H9 (cell line): Measurements from ENCODE around the gene LRIG1. TPM values are rescaled to one million over a fixed set of nuclear protein-coding genes. Genes with fewer than 3 reads are reported as not detected.

Source experiments
- DNase-seq: peaks from one replicate; pipeline ENCODE4 v3.0.0-alpha.2; 2017
- H2AFZ ChIP-seq: one replicate; pipeline ENCODE4 v1.6.1; 2013; ENCODE audit warnings: mild to moderate bottlenecking, low read length, control low read depth, moderate library complexity
- H2AK5ac ChIP-seq: 2 replicates; pipeline ENCODE4 v1.6.1; 2013; ENCODE audit warnings: low read length, control low read depth, mixed read lengths; ENCODE audit not compliant: insufficient read length
- H2BK120ac ChIP-seq: one replicate; pipeline ENCODE4 v1.6.1; 2013; ENCODE audit warnings: low read depth, mild to moderate bottlenecking, low read length, control low read depth, inconsistent platforms; ENCODE audit not compliant: poor library complexity, severe bottlenecking
- H2BK12ac ChIP-seq: 2 replicates; pipeline ENCODE4 v1.6.1; 2013; ENCODE audit warnings: low read length, control low read depth, mixed read lengths, low read depth; ENCODE audit not compliant: insufficient read length
- H2BK15ac ChIP-seq: 2 replicates; pipeline ENCODE4 v1.6.1; 2013; ENCODE audit warnings: low read depth, low read length, control low read depth
- H2BK20ac ChIP-seq: one replicate; pipeline ENCODE4 v1.6.1; 2013; ENCODE audit warnings: low read depth, mild to moderate bottlenecking, low read length, control low read depth, inconsistent platforms; ENCODE audit not compliant: poor library complexity, severe bottlenecking
- H2BK5ac ChIP-seq: 2 replicates; pipeline ENCODE4 v1.6.1; 2013; ENCODE audit warnings: low read length, control low read depth, mixed read lengths; ENCODE audit not compliant: insufficient read length
- H3K14ac ChIP-seq: 2 replicates; pipeline ENCODE4 v1.6.1; 2013; ENCODE audit warnings: low read length, control low read depth; ENCODE audit not compliant: insufficient read depth
- H3K18ac ChIP-seq: 2 replicates; pipeline ENCODE4 v1.6.1; 2013; ENCODE audit warnings: low read depth, mild to moderate bottlenecking, mixed read lengths, low read length, control low read depth; ENCODE audit not compliant: insufficient read length
- H3K23ac ChIP-seq: 2 replicates; pipeline ENCODE4 v1.6.1; 2013; ENCODE audit warnings: low read length, control low read depth, mixed read lengths, low read depth; ENCODE audit not compliant: insufficient read length
- H3K23me2 ChIP-seq: 2 replicates; pipeline ENCODE4 v1.6.1; 2013; ENCODE audit warnings: low read depth, mild to moderate bottlenecking, mixed read lengths, low read length, control low read depth; ENCODE audit not compliant: insufficient read length, poor library complexity, severe bottlenecking
- H3K27ac ChIP-seq: 2 replicates; pipeline ENCODE4 v1.5.1; 2013; ENCODE audit warnings: low read length, control low read depth, mixed read lengths, low read depth; ENCODE audit not compliant: insufficient read length
- H3K27me3 ChIP-seq: 2 replicates; pipeline ENCODE4 v1.6.1; 2013; ENCODE audit warnings: low read length, control low read depth, inconsistent platforms; ENCODE audit not compliant: insufficient read depth
- H3K4ac ChIP-seq: 2 replicates; pipeline ENCODE4 v1.6.1; 2013; ENCODE audit warnings: low read depth, mild to moderate bottlenecking, control low read depth, inconsistent platforms, low read length, moderate library complexity
- H3K4me1 ChIP-seq: 2 replicates; pipeline ENCODE4 v1.6.1; 2013; ENCODE audit warnings: low read length, control low read depth, inconsistent platforms; ENCODE audit not compliant: insufficient read depth
- H3K4me2 ChIP-seq: 2 replicates; pipeline ENCODE4 v1.6.1; 2013; ENCODE audit warnings: low read length, control low read depth, mixed read lengths; ENCODE audit not compliant: insufficient read length, insufficient read depth
- H3K56ac ChIP-seq: 2 replicates; pipeline ENCODE4 v1.6.1; 2013; ENCODE audit warnings: low read depth, mild to moderate bottlenecking, mixed read lengths, low read length, control low read depth; ENCODE audit not compliant: insufficient read length
- H3K79me1 ChIP-seq: 2 replicates; pipeline ENCODE4 v1.6.1; 2013; ENCODE audit warnings: low read depth, mild to moderate bottlenecking, moderate library complexity, low read length, control low read depth, inconsistent platforms; ENCODE audit not compliant: insufficient read depth, poor library complexity, severe bottlenecking
- H3K79me2 ChIP-seq: 2 replicates; pipeline ENCODE4 v1.6.1; 2013; ENCODE audit warnings: low read length, control low read depth, inconsistent platforms; ENCODE audit not compliant: insufficient read depth
- H3K9ac ChIP-seq: 2 replicates; pipeline ENCODE4 v1.6.1; 2013; ENCODE audit warnings: low read length, control low read depth, mixed read lengths; ENCODE audit not compliant: insufficient read length; ENCODE audit errors: extremely low read depth
- H3K9me3 ChIP-seq: one replicate; pipeline ENCODE4 v1.6.1; 2013; ENCODE audit warnings: low read depth, low read length, inconsistent platforms; ENCODE audit not compliant: control insufficient read depth
- H3T11ph ChIP-seq: one replicate; pipeline ENCODE4 v1.6.1; 2013; ENCODE audit warnings: mild to moderate bottlenecking, low read length, control low read depth, inconsistent platforms
- H4K20me1 ChIP-seq: one replicate; pipeline ENCODE4 v1.6.1; 2013; ENCODE audit not compliant: control insufficient read depth, insufficient read length, insufficient read depth
- H4K5ac ChIP-seq: 2 replicates; pipeline ENCODE4 v1.6.1; 2013; ENCODE audit warnings: low read depth, mild to moderate bottlenecking, mixed read lengths, low read length, control low read depth; ENCODE audit not compliant: insufficient read length
- H4K8ac ChIP-seq: replicated peaks from 2 replicates; pipeline ENCODE4 v1.6.1; 2013; ENCODE audit warnings: low read length, control low read depth, mixed read lengths, low read depth; ENCODE audit not compliant: insufficient read length
- H4K91ac ChIP-seq: 2 replicates; pipeline ENCODE4 v1.6.1; 2013; ENCODE audit warnings: low read depth, mild to moderate bottlenecking, moderate library complexity, mixed read lengths, low read length, control low read depth; ENCODE audit not compliant: insufficient read length
- H3K27ac Mint-ChIP-seq, 3 experiments: 2 replicates in 2 of 3; 3 replicates in 1 of 3; pipeline ENCODE4 v1.8.0; 2020 to 2021; ENCODE audit warnings: mixed read lengths in 3 of 3, mild to moderate bottlenecking in 1 of 3, moderate library complexity in 1 of 3
- H3K27me3 Mint-ChIP-seq: 2 replicates; pipeline ENCODE4 v1.8.0; 2021; ENCODE audit warnings: low read depth, mild to moderate bottlenecking, moderate library complexity, mixed read lengths
- H3K36me3 Mint-ChIP-seq, 3 experiments: 2 replicates in 2 of 3; 3 replicates in 1 of 3; pipeline ENCODE4 v1.8.0; 2020 to 2021; ENCODE audit warnings: low read depth in 3 of 3, mixed read lengths in 3 of 3; ENCODE audit not compliant: insufficient read depth in 1 of 3
- H3K4me1 Mint-ChIP-seq, 2 experiments: 2 replicates each; pipeline ENCODE4 v1.8.0; 2020; ENCODE audit warnings: mixed read lengths in 2 of 2
- H3K4me3 Mint-ChIP-seq, 2 experiments: 2 replicates in 1 of 2; 3 replicates in 1 of 2; pipeline ENCODE4 v1.8.0; 2020 to 2021; ENCODE audit warnings: mild to moderate bottlenecking in 2 of 2, mixed read lengths in 2 of 2, moderate library complexity in 1 of 2
- H3K9me3 Mint-ChIP-seq, 2 experiments: 2 replicates in 1 of 2; 3 replicates in 1 of 2; pipeline ENCODE4 v1.8.0; 2020; ENCODE audit warnings: mild to moderate bottlenecking in 2 of 2, mixed read lengths in 2 of 2, moderate library complexity in 1 of 2
- WGBS: extraction: QIAGEN DNeasy Blood & Tissue Kit; methylation state at CpG from one replicate; pipeline ENCODE4 v1.1.7; 2013; ENCODE audit warnings: missing lambda C conversion rate, low lambda C conversion rate, mixed read lengths; ENCODE audit not compliant: insufficient read length; ENCODE audit errors: extremely low coverage; 5-methylcytosine and 5-hydroxymethylcytosine counted together
- total RNA-seq: library from RNA; stranded (reverse); gene quantifications from 2 replicates; pipeline ENCODE4 v1.2.1, GENCODE V29; 2021
- TF ChIP-seq, protein P1 (sequence below): fragments of 200-600 bp; sonication (generic); conservative IDR thresholded peaks from 3 replicates; pipeline ENCODE4 v1.8.0; 2021; ENCODE audit warnings: antibody characterized with exemption, mild to moderate bottlenecking

LRIG1 gene
- total RNA-seq, 1 experiment from 2014 or later: 70.3 TPM

DNA sequence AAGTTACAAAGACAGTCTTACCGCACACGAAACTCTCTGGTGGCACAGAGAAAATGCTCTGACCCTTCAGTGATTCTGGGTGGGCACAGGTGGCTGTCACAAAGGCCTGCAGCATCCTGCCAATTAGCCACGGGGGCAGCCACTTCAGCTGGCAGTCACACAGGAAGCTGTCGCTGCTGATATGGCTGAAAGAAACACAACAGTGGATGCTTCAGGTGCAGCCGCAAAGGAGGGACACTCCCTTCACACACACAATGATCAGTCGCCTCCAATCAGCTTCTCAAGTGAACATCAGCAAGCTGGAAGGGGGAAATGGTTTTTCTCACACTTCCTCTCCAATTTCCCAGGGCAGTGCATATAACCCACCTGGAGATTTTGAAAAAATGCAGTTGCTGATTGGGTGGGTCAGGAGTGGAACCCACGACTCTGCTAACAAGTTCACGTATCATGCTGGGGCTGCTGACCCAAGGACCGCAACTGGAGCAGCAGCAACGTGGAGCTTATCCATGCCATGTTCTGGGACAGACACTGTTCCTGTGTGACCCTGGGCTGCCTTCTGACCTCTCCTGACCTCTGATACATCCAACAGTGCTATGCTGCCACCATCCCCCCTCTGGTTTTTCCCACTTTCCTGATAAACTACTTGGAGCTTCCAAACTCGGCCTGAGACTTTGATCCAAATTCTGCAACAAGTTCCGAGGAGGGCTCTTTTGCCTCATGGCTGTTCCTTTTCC, 106.6 kb downstream of the LRIG1 start:
- no peaks in the 10 kb centered on the region for H4K20me1 ChIP-seq
- no peaks in the 10 kb centered on the region for H3K23me2 ChIP-seq
- H2AK5ac ChIP-seq: no peak overlapping the region
- H2BK120ac ChIP-seq: no peak overlapping the region
- H3K9me3 ChIP-seq: no peaks in the 10 kb centered on the region
- H2BK12ac ChIP-seq: no peak overlapping the region
- no peak overlapping the region for H4K8ac ChIP-seq
- Mint-ChIP-seq H3K4me1 (peaks cover 0 to 5% of the 10 kb centered on the region in 2 experiments; a peak in 1 of 4 replicates), H3K9me3 (no peaks in the 10 kb centered on the region; a peak in 1 of 5 replicates), H3K27ac (peak overlapping the region in 2 of 3 experiments; percentile 26 to 71; a peak in 3 of 7 replicates), H3K36me3 (peaks cover 67 to 92% (median 89%) of the 10 kb centered on the region in 3 experiments), H3K27me3 (no peaks in the 10 kb centered on the region), H3K4me3 (no peak overlapping the region)
- no peak overlapping the region for H3K4ac ChIP-seq
- H3K18ac ChIP-seq: no peak overlapping the region
- H3T11ph ChIP-seq: no peak overlapping the region
- H3K4me2 ChIP-seq: no peak overlapping the region
- H3K9ac ChIP-seq: no peak overlapping the region
- H2BK15ac ChIP-seq: no peak overlapping the region
- H3K4me1 ChIP-seq: no peaks in the 10 kb centered on the region
- H3K79me2 ChIP-seq: no peaks in the 10 kb centered on the region
- no CpG with 5 or more reads among the region's 12 CpGs for WGBS
- no peak overlapping the region for H2BK5ac ChIP-seq
- H2AFZ ChIP-seq: no peak overlapping the region
- H3K14ac ChIP-seq: no peak overlapping the region
- H4K5ac ChIP-seq: no peak overlapping the region
- H4K91ac ChIP-seq: no peak overlapping the region
- no peaks in the 10 kb centered on the region for H3K79me1 ChIP-seq
- no peaks in the 10 kb centered on the region for H3K27me3 ChIP-seq
- TF ChIP-seq, protein P1, sequence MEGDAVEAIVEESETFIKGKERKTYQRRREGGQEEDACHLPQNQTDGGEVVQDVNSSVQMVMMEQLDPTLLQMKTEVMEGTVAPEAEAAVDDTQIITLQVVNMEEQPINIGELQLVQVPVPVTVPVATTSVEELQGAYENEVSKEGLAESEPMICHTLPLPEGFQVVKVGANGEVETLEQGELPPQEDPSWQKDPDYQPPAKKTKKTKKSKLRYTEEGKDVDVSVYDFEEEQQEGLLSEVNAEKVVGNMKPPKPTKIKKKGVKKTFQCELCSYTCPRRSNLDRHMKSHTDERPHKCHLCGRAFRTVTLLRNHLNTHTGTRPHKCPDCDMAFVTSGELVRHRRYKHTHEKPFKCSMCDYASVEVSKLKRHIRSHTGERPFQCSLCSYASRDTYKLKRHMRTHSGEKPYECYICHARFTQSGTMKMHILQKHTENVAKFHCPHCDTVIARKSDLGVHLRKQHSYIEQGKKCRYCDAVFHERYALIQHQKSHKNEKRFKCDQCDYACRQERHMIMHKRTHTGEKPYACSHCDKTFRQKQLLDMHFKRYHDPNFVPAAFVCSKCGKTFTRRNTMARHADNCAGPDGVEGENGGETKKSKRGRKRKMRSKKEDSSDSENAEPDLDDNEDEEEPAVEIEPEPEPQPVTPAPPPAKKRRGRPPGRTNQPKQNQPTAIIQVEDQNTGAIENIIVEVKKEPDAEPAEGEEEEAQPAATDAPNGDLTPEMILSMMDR: no peak
- H3K27ac ChIP-seq: no peak overlapping the region
- no peak overlapping the region for H2BK20ac ChIP-seq
- H3K23ac ChIP-seq: no peak overlapping the region
- H3K56ac ChIP-seq: no peak overlapping the region
- DNase-seq: no peak
